ENCODE results near the gene APBA2. TPM values are rescaled to one million over a fixed set of nuclear protein-coding genes. Genes with fewer than 3 reads are reported as not detected.

APBA2 gene
- total and polyA plus RNA-seq, 2 of the 13 experiments (the other 11 are each of a cell fraction or from before 2014, with no cell fraction given): 0.62 to 2.3 TPM

DNA sequence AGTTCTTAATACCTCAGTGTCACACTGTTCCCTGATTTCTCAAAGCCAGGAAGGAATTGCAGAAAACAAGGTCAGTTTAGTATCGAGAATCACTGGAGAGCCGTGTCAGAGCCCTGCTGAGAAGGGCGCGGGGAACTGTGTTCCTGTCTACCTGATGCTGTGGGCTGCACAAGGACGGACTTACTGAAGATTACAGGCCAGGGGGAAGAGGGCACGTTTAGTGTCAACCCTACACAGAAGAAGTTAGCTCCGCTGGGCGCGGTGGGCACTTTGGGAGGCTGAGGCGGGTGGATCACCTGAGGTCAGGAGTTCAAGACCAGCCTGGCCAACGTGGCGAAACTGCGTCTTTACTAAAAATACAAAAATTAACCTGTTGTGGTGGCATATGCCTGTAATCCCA is 104.1 kb downstream of the APBA2 start:
- ATAC-seq (no peak), DNase-seq (ENCODE audit: low spot score) (no peak), FAIRE-seq (no peak)
- no peak overlapping the region for H3K27ac ChIP-seq (ENCODE audit: extremely low read length, insufficient read depth, low read length)
- H3K4me1 ChIP-seq (ENCODE audit: insufficient read depth, low read length): 0 out of 2 replicates have a peak, but pooled peaks cover 5% of the 10 kb centered on the region
- no peak overlapping the region for H3K4me2 ChIP-seq (ENCODE audit: low read depth, low read length)
- in situ Hi-C loops (cut with HindIII; ENCODE audit: extremely low pct_ligation_motif_present, low pct_unique_long_range_greater_than_20kb): no loop called here
- BruUV-seq (replicated peaks): no TSS peak
- no peaks in the 10 kb centered on the region for H3K79me2 ChIP-seq (ENCODE audit: insufficient read depth, low read length)
- no peak overlapping the region for H2AFZ ChIP-seq (ENCODE audit: low read length)
- WGBS (ENCODE audit: low lambda C conversion rate): 71% methylated on average over 13 of the region's 13 CpGs
- no peaks in the 10 kb centered on the region for H4K20me1 ChIP-seq (ENCODE audit: insufficient read depth, low read length)
- TF ChIP-seq SOX5 (CRISPR knock-in tag; IDR thresholded peaks at IDR 0.05; ENCODE audit: borderline replicate concordance): no peak
- TF ChIP-seq FOXA3 (CRISPR knock-in tag; IDR thresholded peaks at IDR 0.05): no peak
- TF ChIP-seq, protein P1, sequence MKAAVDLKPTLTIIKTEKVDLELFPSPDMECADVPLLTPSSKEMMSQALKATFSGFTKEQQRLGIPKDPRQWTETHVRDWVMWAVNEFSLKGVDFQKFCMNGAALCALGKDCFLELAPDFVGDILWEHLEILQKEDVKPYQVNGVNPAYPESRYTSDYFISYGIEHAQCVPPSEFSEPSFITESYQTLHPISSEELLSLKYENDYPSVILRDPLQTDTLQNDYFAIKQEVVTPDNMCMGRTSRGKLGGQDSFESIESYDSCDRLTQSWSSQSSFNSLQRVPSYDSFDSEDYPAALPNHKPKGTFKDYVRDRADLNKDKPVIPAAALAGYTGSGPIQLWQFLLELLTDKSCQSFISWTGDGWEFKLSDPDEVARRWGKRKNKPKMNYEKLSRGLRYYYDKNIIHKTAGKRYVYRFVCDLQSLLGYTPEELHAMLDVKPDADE (CRISPR knock-in tag; IDR thresholded peaks at IDR 0.05): no peak
- no peak for TF ChIP-seq ZNF383 (CRISPR knock-in tag; IDR thresholded peaks at IDR 0.05; ENCODE audit: borderline replicate concordance)
- TF ChIP-seq ZNF292 (CRISPR knock-in tag; IDR thresholded peaks at IDR 0.05; ENCODE audit: borderline replicate concordance, low read depth): no peak
- no peak for TF ChIP-seq ZBTB20 (CRISPR knock-in tag; IDR thresholded peaks at IDR 0.05; ENCODE audit: borderline replicate concordance, low read depth)
- TF ChIP-seq KDM5A (IDR thresholded peaks at IDR 0.05; ENCODE audit: borderline replicate concordance, low read length): no peak
- no peak for TF ChIP-seq ZNF343 (CRISPR knock-in tag; IDR thresholded peaks at IDR 0.05)
- TF ChIP-seq REXO4 (CRISPR knock-in tag; IDR thresholded peaks at IDR 0.05; ENCODE audit: borderline replicate concordance): no peak
- no peak for TF ChIP-seq MEF2D (CRISPR knock-in tag; IDR thresholded peaks at IDR 0.05)
- no peak for TF ChIP-seq ZFP41 (CRISPR knock-in tag; IDR thresholded peaks at IDR 0.05; ENCODE audit: borderline replicate concordance)
- TF ChIP-seq ZNF253 (CRISPR knock-in tag; IDR thresholded peaks at IDR 0.05; ENCODE audit: borderline replicate concordance): no peak
- TF ChIP-seq ZNF44 (CRISPR knock-in tag; IDR thresholded peaks at IDR 0.05): no peak
- no peak for TF ChIP-seq PTBP1 (IDR thresholded peaks at IDR 0.05; ENCODE audit: low read depth, low read length, poor library complexity, severe bottlenecking)
- TF ChIP-seq MIER3 (CRISPR knock-in tag; IDR thresholded peaks at IDR 0.05; ENCODE audit: borderline replicate concordance): no peak
- TF ChIP-seq HNRNPK (IDR thresholded peaks at IDR 0.05; ENCODE audit: low read depth, low read length, poor library complexity, severe bottlenecking): no peak
- no peak for TF ChIP-seq ZNF550 (CRISPR knock-in tag; IDR thresholded peaks at IDR 0.05; ENCODE audit: borderline replicate concordance)
- TF ChIP-seq AGO1 (IDR thresholded peaks at IDR 0.05; ENCODE audit: low read depth, low read length, poor library complexity, severe bottlenecking): no peak
- TF ChIP-seq SAFB2 (CRISPR knock-in tag; IDR thresholded peaks at IDR 0.05; ENCODE audit: borderline replicate concordance, low read depth): no peak
- H3K36me3 ChIP-seq (replicated peaks in 1 of 2; ENCODE audit: control insufficient read depth in 1 of 2, insufficient read depth in 2 of 2, low read length in 2 of 2): no peaks in the 10 kb centered on the region
- intact Hi-C loops (cut with micrococcal nuclease; ENCODE audit: unreplicated experiment): no loop called here
- no peak overlapping the region for H3K9ac ChIP-seq (ENCODE audit: insufficient read depth, low read depth, low read length)
- H3K27me3 ChIP-seq (ENCODE audit: control insufficient read depth in 1 of 2, insufficient read depth in 2 of 2, low read length in 2 of 2): no peaks in the 10 kb centered on the region
- ChIA-PET CTCF (ENCODE audit: low intra/inter-chr PET ratio, low total read pairs) (no interaction called here), POLR2A (no interaction called here)
- H3K4me3 ChIP-seq (replicated peaks in 1 of 3; ENCODE audit: insufficient read depth in 1 of 3, low read depth in 2 of 3, low read length in 3 of 3): no peak overlapping the region
- no peaks in the 10 kb centered on the region for H3K9me3 ChIP-seq (ENCODE audit: low read length)

All from HepG2 (cell line).